Activated CD4-positive, alpha-beta T cell treated with anti-CD3 and anti-CD28 coated beads for 36 hours (primary cell): ENCODE measurements around the gene MACROD2. TPM values are rescaled to one million over a fixed set of nuclear protein-coding genes. Genes with fewer than 3 reads are reported as not detected.

Experiments
- ATAC-seq: fragments of 200-7000 bp; cut with Tn5 transposase; one replicate; pipeline ENCODE4 v1.10.0; 2021; ENCODE audit warnings: mild to moderate bottlenecking, moderate library complexity
- CTCF ChIA-PET: fragments of 350-600 bp; sonication (Branson Sonifier 250); formaldehyde crosslinking; loops from one replicate; lab custom pipeline; 2021; ENCODE audit warnings: antibody characterized with exemption; lab: Charles Lee
- POLR2A ChIA-PET: fragments of 350-600 bp; sonication (Branson Sonifier 250); formaldehyde crosslinking; loops from one replicate; lab custom pipeline; 2021; ENCODE audit warnings: antibody characterized with exemption, inconsistent platforms; lab: Charles Lee
- DNase-seq: peaks from one replicate; pipeline ENCODE4 v3.0.0-alpha.2; 2020
- H3K27ac Mint-ChIP-seq: one replicate; pipeline ENCODE4 v1.8.0; 2021; ENCODE audit warnings: mixed read lengths
- H3K27me3 Mint-ChIP-seq: one replicate; pipeline ENCODE4 v1.8.0; 2021; ENCODE audit warnings: mixed read lengths
- H3K36me3 Mint-ChIP-seq: one replicate; pipeline ENCODE4 v1.8.0; 2021; ENCODE audit warnings: low read depth, mixed read lengths
- H3K4me1 Mint-ChIP-seq: one replicate; pipeline ENCODE4 v1.8.0; 2021; ENCODE audit warnings: mixed read lengths
- H3K4me3 Mint-ChIP-seq: one replicate; pipeline ENCODE4 v1.8.0; 2021; ENCODE audit warnings: mild to moderate bottlenecking, moderate library complexity, mixed read lengths
- H3K9me3 Mint-ChIP-seq: one replicate; pipeline ENCODE4 v1.8.0; 2021; ENCODE audit warnings: low read depth, mixed read lengths
- intact Hi-C, 2 experiments: fragments of 100-400 bp; cut with DNase I in 1 of 2; cut with micrococcal nuclease in 1 of 2; formaldehyde crosslinking; loops; one replicate each; pipeline versions ENCODE4 v1.14.2 to v1.15.1; 2022 to 2024; cut with DNase I, micrococcal nuclease
- total RNA-seq, 2 experiments: library from RNA; stranded (reverse); gene quantifications; one replicate each; pipeline ENCODE4 v1.2.3, GENCODE V29; 2021

MACROD2 gene
- total RNA-seq, 2 experiments from 2014 or later = not detected

GRCh38 chr20:14310977-14311627 lies 315.8 kb downstream of the MACROD2 start:
- Mint-ChIP-seq H3K9me3 (peaks cover 2% of the 10 kb centered on the region), H3K27ac (no peak overlapping the region), H3K4me3 (no peak overlapping the region)

GRCh38 chr20:14312001-14312400 lies 316.7 kb downstream of the MACROD2 start:
- DNase-seq = no peak
- ATAC-seq = no peak
- Mint-ChIP-seq H3K9me3 (peaks cover 6% of the 10 kb centered on the region), H3K36me3 (no peaks in the 10 kb centered on the region), H3K4me1 (no peaks in the 10 kb centered on the region), H3K4me3 (no peak overlapping the region), H3K27me3 (no peaks in the 10 kb centered on the region), H3K27ac (no peak overlapping the region)
- POLR2A ChIA-PET = no interaction called here
- CTCF ChIA-PET = no interaction called here
- intact Hi-C loops = no loop called here

More at GRCh38 chr20:14310977-14311627, 315.8 kb downstream of the MACROD2 start:
- intact Hi-C loops = no loop called here
- POLR2A ChIA-PET = no interaction called here
- ATAC-seq = no peak
- CTCF ChIA-PET = interaction anchor here (1.0 kb wide), 1 partner anchor 16 kb away, joined by 3 read pairs; no protein-coding TSS in a partner anchor
- no peaks in the 10 kb centered on the region for H3K27me3 Mint-ChIP-seq
- no peaks in the 10 kb centered on the region for H3K4me1 Mint-ChIP-seq
- DNase-seq = no peak
- no peaks in the 10 kb centered on the region for H3K36me3 Mint-ChIP-seq

- H3K27ac Mint-ChIP-seq = no peak overlapping the region
- H3K4me3 Mint-ChIP-seq = no peak overlapping the region
- ATAC-seq (no peak), DNase-seq (no peak)
- ChIA-PET POLR2A (no interaction called here), CTCF (no interaction called here)
- peaks cover 6% of the 10 kb centered on the region for H3K9me3 Mint-ChIP-seq
- no peaks in the 10 kb centered on the region for H3K36me3 Mint-ChIP-seq
- H3K27me3 Mint-ChIP-seq = no peaks in the 10 kb centered on the region
- H3K4me1 Mint-ChIP-seq = no peaks in the 10 kb centered on the region
- intact Hi-C loops = no loop called here
These were observed 318.2 kb downstream of the MACROD2 start for GRCh38 chr20:14313341-14314020.

- POLR2A ChIA-PET = no interaction called here
- intact Hi-C loops = no loop called here
- CTCF ChIA-PET = no interaction called here
- no peak overlapping the region for H3K27ac Mint-ChIP-seq
- H3K36me3 Mint-ChIP-seq = no peaks in the 10 kb centered on the region
- no peaks in the 10 kb centered on the region for H3K27me3 Mint-ChIP-seq
- no peak for DNase-seq
- H3K4me3 Mint-ChIP-seq = no peak overlapping the region
- no peak for ATAC-seq
- H3K9me3 Mint-ChIP-seq = peaks cover 11% of the 10 kb centered on the region
- H3K4me1 Mint-ChIP-seq = no peaks in the 10 kb centered on the region
These were observed 324.4 kb downstream of the MACROD2 start for GRCh38 chr20:14319704-14320103.

DNA sequence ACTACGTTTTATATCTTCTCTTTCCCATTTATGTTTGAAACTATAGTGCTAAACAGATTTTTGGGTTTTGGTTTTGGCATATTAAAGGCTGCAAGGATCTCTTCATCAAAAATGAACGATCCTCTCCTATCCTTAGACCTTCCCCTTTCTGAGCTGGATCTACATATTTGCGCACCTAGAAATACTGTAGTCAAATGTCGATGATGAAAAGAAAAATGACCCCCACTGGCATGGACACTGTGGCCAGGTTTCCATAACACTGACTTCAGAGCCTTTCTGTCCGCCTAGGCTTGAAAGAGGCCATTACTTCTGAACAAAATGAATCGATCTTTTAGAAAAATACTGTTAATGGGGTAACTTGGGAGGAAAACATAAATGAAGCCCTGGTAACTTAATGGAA lies 336.3 kb downstream of the MACROD2 start:
- no peaks in the 10 kb centered on the region for H3K27me3 Mint-ChIP-seq
- intact Hi-C loops = no loop called here
- POLR2A ChIA-PET = no interaction called here
- no peak overlapping the region for H3K27ac Mint-ChIP-seq
- H3K4me1 Mint-ChIP-seq = no peaks in the 10 kb centered on the region
- H3K36me3 Mint-ChIP-seq = no peaks in the 10 kb centered on the region
- CTCF ChIA-PET = no interaction called here
- peaks cover 5% of the 10 kb centered on the region for H3K9me3 Mint-ChIP-seq
- DNase-seq (no peak), ATAC-seq (no peak)
- no peak overlapping the region for H3K4me3 Mint-ChIP-seq

DNA sequence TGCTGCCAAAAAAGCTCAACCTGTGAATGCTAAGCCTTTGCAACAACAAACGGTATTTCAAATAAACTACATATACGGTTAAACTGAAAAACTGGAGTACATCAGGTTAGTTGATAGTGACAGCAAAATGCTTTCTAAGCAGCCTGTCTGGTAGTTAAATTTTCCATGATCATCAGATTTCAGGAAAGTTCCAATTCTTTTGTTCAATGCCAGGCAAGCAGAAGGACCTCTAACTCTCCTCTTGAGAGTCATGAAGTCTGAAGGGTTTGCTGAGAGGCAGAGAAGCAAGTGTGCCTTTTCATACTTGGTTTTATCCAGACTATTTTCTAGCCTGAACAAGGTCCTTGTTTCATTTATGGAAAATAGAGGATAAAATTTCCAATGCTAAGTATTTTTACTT lies 337.6 kb downstream of the MACROD2 start:
- Mint-ChIP-seq H3K4me1 (no peaks in the 10 kb centered on the region), H3K9me3 (peaks cover 5% of the 10 kb centered on the region), H3K36me3 (no peaks in the 10 kb centered on the region), H3K4me3 (no peak overlapping the region), H3K27ac (no peak overlapping the region), H3K27me3 (no peaks in the 10 kb centered on the region)
- CTCF ChIA-PET = no interaction called here
- intact Hi-C loops = no loop called here
- POLR2A ChIA-PET = no interaction called here
- DNase-seq (no peak), ATAC-seq (no peak)

DNA sequence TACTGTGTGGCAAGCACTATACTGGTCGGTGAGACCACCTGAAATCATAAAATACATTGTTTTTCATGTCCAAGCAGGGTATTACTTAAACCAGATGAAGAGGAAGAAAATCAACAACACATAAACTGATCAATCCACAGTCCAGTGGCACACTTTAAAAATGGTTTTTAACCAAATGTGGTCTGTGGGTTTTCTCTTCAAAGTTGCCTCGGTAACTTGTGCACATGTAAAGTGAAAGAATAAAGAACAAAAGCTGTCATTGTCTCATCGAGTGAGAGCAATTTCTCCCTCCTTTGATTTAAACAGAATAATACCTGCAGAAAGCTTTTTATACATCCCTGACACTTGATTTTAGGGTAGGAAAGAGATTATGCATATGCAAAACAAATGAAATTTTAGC lies 338.4 kb downstream of the MACROD2 start:
- no peaks in the 10 kb centered on the region for H3K4me1 Mint-ChIP-seq
- no peaks in the 10 kb centered on the region for H3K27me3 Mint-ChIP-seq
- no peak overlapping the region for H3K4me3 Mint-ChIP-seq
- H3K36me3 Mint-ChIP-seq = no peaks in the 10 kb centered on the region
- intact Hi-C loops = no loop called here
- no peak for ATAC-seq
- no peak for DNase-seq
- H3K9me3 Mint-ChIP-seq = peaks cover 2% of the 10 kb centered on the region
- POLR2A ChIA-PET = no interaction called here
- CTCF ChIA-PET = no interaction called here
- no peak overlapping the region for H3K27ac Mint-ChIP-seq

DNA sequence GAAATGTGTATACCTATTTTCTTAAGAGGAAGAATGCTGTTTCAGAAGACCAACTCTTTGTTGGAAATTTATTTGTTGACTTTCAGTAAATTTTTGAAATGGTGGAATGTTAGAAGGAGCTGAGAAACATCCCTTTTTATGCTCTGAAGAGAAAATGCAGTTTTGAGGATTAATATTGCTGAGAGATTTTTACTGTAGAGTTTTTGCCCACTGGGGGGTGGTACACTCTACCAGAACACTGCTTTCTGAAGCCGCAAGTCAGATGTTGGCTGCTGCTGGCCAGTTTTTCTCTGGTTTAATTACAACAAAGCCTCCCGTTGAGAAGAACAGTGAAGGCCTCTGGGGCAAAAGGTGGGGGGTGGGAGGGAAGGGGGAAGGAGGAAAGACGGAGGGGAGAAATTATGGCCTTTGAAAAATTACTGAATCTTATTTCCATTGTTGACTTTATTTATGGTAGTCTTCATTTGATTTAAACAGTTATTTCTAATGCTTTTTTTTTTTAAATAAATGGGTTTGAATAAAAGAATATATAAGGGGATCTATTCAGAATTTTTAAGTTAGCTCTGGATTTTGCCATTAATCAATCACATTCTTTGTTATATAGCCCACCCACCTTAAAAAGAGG lies 339.1 kb downstream of the MACROD2 start:
- no peak overlapping the region for H3K27ac Mint-ChIP-seq
- intact Hi-C loops = no loop called here
- ATAC-seq (no peak), DNase-seq (no peak)
- ChIA-PET POLR2A (no interaction called here), CTCF (no interaction called here)
- H3K36me3 Mint-ChIP-seq = no peaks in the 10 kb centered on the region
- peaks cover 2% of the 10 kb centered on the region for H3K9me3 Mint-ChIP-seq
- no peaks in the 10 kb centered on the region for H3K27me3 Mint-ChIP-seq
- no peaks in the 10 kb centered on the region for H3K4me1 Mint-ChIP-seq
- H3K4me3 Mint-ChIP-seq = no peak overlapping the region

GRCh38 chr20:14335052-14335451 lies 339.7 kb downstream of the MACROD2 start:
- DNase-seq = no peak
- ATAC-seq = no peak
- ChIA-PET CTCF (no interaction called here), POLR2A (no interaction called here)
- H3K27me3 Mint-ChIP-seq = no peaks in the 10 kb centered on the region
- H3K27ac Mint-ChIP-seq = no peak overlapping the region
- no peak overlapping the region for H3K4me3 Mint-ChIP-seq
- intact Hi-C loops = no loop called here
- H3K36me3 Mint-ChIP-seq = no peaks in the 10 kb centered on the region
- H3K4me1 Mint-ChIP-seq = no peaks in the 10 kb centered on the region
- H3K9me3 Mint-ChIP-seq = peaks cover 2% of the 10 kb centered on the region

DNA sequence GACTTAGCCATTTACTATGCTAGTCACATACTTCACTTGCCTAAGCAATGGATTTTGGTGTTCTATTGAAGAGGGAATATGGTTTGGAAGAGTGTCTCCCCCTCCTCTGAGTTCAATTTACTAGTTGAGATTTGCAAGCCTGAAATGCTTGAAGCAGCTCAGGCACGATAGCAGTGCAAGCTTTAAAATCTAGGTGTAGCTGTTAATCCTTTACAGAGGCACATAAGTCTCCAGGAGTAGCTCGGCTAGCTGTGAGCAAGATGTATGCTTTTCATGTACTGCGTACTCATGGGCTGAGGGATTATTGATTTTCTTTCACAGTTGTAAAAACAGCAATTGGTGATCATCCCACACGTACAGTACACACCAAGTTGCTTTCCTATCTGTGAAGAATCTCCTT lies 341.4 kb downstream of the MACROD2 start:
- ChIA-PET CTCF (interaction anchor here (1.0 kb wide), 1 partner anchor 25 kb away, joined by 4 read pairs; no protein-coding TSS in a partner anchor), POLR2A (no interaction called here)
- Mint-ChIP-seq H3K9me3 (peaks cover 2% of the 10 kb centered on the region), H3K4me3 (no peak overlapping the region), H3K27me3 (no peaks in the 10 kb centered on the region), H3K4me1 (no peaks in the 10 kb centered on the region), H3K36me3 (no peaks in the 10 kb centered on the region), H3K27ac (no peak overlapping the region)
- DNase-seq (no peak), ATAC-seq (no peak)
- intact Hi-C loops = no loop called here

- peak; percentile 39 for ATAC-seq
- ChIA-PET POLR2A (no interaction called here), CTCF (interaction anchor here (0.7 to 1.1 kb wide), 3 partner anchors 9 to 31 kb away, joined by 3 to 4 read pairs (median 4); no protein-coding TSS in a partner anchor)
- H3K36me3 Mint-ChIP-seq = no peaks in the 10 kb centered on the region
- no peak within 1 kb of the TSS for H3K4me3 Mint-ChIP-seq
- no peak within 1 kb of the TSS for H3K27ac Mint-ChIP-seq
- H3K9me3 Mint-ChIP-seq = peaks cover 2% of the 10 kb centered on the region
- H3K27me3 Mint-ChIP-seq = no peaks in the 10 kb centered on the region
- intact Hi-C loops = no loop called here
- DNase-seq = peak; percentile 47
- no peaks in the 10 kb centered on the region for H3K4me1 Mint-ChIP-seq
These were observed 342.3 kb downstream of the MACROD2 start, which contains the start of gene FLRT3 for GRCh38 chr20:14337400-14338171. Gene FLRT3 (minus strand): TSS chr20:14337612. CDS start chr20:14327506, 10,106 bp downstream.
